Stimulated activated CD8-positive, alpha-beta memory T cell treated with anti-CD3 and anti-CD28 coated beads, Interleukin-2, amount 100 ng/mL, for 1 hour (primary cell): ENCODE data around the gene ZNF746.

ENCODE experiments used
- DNase-seq, 2 donors: peaks; one replicate each; pipeline ENCODE4 v3.0.0-alpha.2; 2020; ENCODE audit warnings: low read depth in 2 of 2

Gene ZNF746

DNA sequence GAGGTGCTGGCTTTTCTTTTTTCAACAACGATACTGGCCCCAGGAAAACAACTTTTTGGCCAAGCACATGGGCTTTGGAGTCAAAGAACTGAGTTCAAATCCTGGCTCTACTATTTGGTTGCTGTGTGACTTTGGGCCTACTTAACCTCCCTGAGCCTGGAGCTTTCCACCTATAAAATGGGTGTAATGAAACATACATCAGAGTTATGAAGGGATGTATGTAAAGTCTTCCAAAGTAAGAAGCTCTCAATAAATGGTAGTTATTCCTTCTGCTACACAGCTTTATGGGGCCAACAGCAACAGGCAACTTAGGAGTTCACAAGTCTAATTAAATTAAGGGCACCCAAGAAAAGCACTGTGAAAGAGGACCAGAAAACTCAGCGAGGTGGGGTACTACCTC, 69.7 kb downstream of the ZNF746 start:
- DNase-seq, result no peak

DNA sequence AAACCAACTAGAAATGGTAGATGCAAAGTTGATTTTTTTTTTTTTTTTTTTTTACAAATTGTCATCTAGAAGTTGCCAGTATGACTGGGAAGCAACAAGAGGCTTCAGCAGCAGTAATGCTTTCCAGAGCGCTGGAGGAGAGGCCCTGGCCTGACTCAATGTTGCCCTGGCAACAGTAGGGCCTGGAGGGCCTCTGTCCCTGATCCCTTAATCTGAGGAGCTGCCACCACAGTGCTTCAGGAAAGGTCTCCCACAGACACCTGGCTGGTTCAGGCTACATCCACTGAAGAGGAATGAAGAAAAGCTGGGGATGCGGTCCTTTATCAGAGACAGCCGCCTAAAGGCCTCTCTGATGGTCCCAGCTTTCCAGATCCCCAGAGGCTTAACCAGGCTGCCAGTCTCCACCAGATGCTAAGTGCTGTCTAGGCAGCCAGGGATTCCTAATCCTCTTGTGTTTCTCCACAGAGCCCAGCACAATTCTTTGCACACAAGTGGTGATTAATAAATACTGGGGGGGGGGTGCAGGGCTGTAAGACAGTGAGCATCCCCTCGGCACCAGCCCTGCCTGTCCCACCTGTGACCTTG, 70.4 kb downstream of the ZNF746 start:
- no peak for DNase-seq

DNA sequence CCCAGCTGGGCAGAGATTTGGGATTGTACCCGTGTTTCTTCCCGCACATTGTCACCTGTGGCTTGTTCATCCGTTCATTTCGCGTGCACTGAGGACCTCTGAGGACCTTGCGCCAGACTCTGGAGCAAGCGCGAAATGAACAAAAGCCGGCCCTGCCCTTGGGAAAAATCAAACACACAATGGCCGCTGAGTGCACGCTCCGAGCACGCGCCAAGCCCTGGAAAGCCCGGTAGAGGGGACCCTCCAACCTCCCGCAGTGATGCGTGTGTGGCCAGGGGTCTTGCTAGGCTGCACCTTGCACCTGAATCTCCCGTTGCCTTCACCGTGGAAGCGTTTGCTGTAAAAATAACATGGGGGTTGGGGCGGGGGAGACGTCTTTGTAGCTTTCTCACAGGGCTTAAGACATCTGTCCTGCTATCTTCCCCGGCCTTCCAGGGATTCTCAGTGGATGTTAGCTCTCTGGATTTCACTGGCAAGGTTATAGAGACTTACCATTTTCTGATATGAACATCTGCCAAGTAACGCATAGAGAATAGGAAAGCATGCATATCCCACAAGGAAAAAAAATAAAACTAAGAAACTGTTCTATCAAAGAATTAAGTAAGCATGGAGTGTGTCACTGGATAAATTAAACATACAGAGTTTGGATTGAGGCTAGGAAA, 74.0 kb downstream of the ZNF746 start:
- no peak for DNase-seq

DNA sequence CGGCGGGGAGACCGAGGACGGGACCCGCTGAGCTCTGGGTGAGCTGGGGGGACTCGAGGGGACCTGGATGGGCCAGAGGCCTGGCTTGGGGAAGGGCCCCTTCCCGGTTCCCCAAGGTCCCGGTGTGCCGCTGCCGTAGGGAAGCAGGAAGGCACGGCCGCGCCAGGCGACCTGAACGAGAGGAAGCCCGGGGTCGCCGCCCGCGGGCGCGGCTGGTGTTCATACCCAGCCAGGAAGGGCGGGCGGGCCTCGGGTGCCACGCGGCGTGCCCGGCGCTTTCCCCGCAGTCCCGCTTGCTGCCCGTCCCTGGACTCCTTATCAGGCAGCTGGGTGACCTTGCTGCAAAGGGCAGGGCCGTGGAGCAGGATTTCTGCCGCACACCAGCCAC, 74.7 kb downstream of the ZNF746 start:
- no peak for DNase-seq
